ENCODE data around the gene ST6GALNAC6.

- no peak for TF ChIP-seq POLR2A (IDR thresholded peaks at IDR 0.05)
- TF ChIP-seq, protein P1, sequence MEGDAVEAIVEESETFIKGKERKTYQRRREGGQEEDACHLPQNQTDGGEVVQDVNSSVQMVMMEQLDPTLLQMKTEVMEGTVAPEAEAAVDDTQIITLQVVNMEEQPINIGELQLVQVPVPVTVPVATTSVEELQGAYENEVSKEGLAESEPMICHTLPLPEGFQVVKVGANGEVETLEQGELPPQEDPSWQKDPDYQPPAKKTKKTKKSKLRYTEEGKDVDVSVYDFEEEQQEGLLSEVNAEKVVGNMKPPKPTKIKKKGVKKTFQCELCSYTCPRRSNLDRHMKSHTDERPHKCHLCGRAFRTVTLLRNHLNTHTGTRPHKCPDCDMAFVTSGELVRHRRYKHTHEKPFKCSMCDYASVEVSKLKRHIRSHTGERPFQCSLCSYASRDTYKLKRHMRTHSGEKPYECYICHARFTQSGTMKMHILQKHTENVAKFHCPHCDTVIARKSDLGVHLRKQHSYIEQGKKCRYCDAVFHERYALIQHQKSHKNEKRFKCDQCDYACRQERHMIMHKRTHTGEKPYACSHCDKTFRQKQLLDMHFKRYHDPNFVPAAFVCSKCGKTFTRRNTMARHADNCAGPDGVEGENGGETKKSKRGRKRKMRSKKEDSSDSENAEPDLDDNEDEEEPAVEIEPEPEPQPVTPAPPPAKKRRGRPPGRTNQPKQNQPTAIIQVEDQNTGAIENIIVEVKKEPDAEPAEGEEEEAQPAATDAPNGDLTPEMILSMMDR (IDR thresholded peaks at IDR 0.05) = no peak
Observed at GRCh38 chr9:127878652-127879390, 20.6 kb downstream of the ST6GALNAC6 start.
